H9 (cell line): Measurements from ENCODE around the gene MRPL45. TPM values are rescaled to one million over a fixed set of nuclear protein-coding genes. Genes with fewer than 3 reads are reported as not detected.

Experiments used
- DNase-seq: peaks from one replicate; pipeline ENCODE4 v3.0.0-alpha.2; 2017
- H2AFZ ChIP-seq: one replicate; pipeline ENCODE4 v1.6.1; 2013; ENCODE audit warnings: mild to moderate bottlenecking, low read length, control low read depth, moderate library complexity
- H2AK5ac ChIP-seq: 2 replicates; pipeline ENCODE4 v1.6.1; 2013; ENCODE audit warnings: low read length, control low read depth, mixed read lengths; ENCODE audit not compliant: insufficient read length
- H2BK120ac ChIP-seq: one replicate; pipeline ENCODE4 v1.6.1; 2013; ENCODE audit warnings: low read depth, mild to moderate bottlenecking, low read length, control low read depth, inconsistent platforms; ENCODE audit not compliant: poor library complexity, severe bottlenecking
- H2BK12ac ChIP-seq: 2 replicates; pipeline ENCODE4 v1.6.1; 2013; ENCODE audit warnings: low read length, control low read depth, mixed read lengths, low read depth; ENCODE audit not compliant: insufficient read length
- H2BK15ac ChIP-seq: 2 replicates; pipeline ENCODE4 v1.6.1; 2013; ENCODE audit warnings: low read depth, low read length, control low read depth
- H2BK20ac ChIP-seq: one replicate; pipeline ENCODE4 v1.6.1; 2013; ENCODE audit warnings: low read depth, mild to moderate bottlenecking, low read length, control low read depth, inconsistent platforms; ENCODE audit not compliant: poor library complexity, severe bottlenecking
- H2BK5ac ChIP-seq: 2 replicates; pipeline ENCODE4 v1.6.1; 2013; ENCODE audit warnings: low read length, control low read depth, mixed read lengths; ENCODE audit not compliant: insufficient read length
- H3K14ac ChIP-seq: 2 replicates; pipeline ENCODE4 v1.6.1; 2013; ENCODE audit warnings: low read length, control low read depth; ENCODE audit not compliant: insufficient read depth
- H3K18ac ChIP-seq: 2 replicates; pipeline ENCODE4 v1.6.1; 2013; ENCODE audit warnings: low read depth, mild to moderate bottlenecking, mixed read lengths, low read length, control low read depth; ENCODE audit not compliant: insufficient read length
- H3K23ac ChIP-seq: 2 replicates; pipeline ENCODE4 v1.6.1; 2013; ENCODE audit warnings: low read length, control low read depth, mixed read lengths, low read depth; ENCODE audit not compliant: insufficient read length
- H3K23me2 ChIP-seq: 2 replicates; pipeline ENCODE4 v1.6.1; 2013; ENCODE audit warnings: low read depth, mild to moderate bottlenecking, mixed read lengths, low read length, control low read depth; ENCODE audit not compliant: insufficient read length, poor library complexity, severe bottlenecking
- H3K27ac ChIP-seq: 2 replicates; pipeline ENCODE4 v1.5.1; 2013; ENCODE audit warnings: low read length, control low read depth, mixed read lengths, low read depth; ENCODE audit not compliant: insufficient read length
- H3K27me3 ChIP-seq: 2 replicates; pipeline ENCODE4 v1.6.1; 2013; ENCODE audit warnings: low read length, control low read depth, inconsistent platforms; ENCODE audit not compliant: insufficient read depth
- H3K4ac ChIP-seq: 2 replicates; pipeline ENCODE4 v1.6.1; 2013; ENCODE audit warnings: low read depth, mild to moderate bottlenecking, control low read depth, inconsistent platforms, low read length, moderate library complexity
- H3K4me1 ChIP-seq: 2 replicates; pipeline ENCODE4 v1.6.1; 2013; ENCODE audit warnings: low read length, control low read depth, inconsistent platforms; ENCODE audit not compliant: insufficient read depth
- H3K4me2 ChIP-seq: 2 replicates; pipeline ENCODE4 v1.6.1; 2013; ENCODE audit warnings: low read length, control low read depth, mixed read lengths; ENCODE audit not compliant: insufficient read length, insufficient read depth
- H3K56ac ChIP-seq: 2 replicates; pipeline ENCODE4 v1.6.1; 2013; ENCODE audit warnings: low read depth, mild to moderate bottlenecking, mixed read lengths, low read length, control low read depth; ENCODE audit not compliant: insufficient read length
- H3K79me1 ChIP-seq: 2 replicates; pipeline ENCODE4 v1.6.1; 2013; ENCODE audit warnings: low read depth, mild to moderate bottlenecking, moderate library complexity, low read length, control low read depth, inconsistent platforms; ENCODE audit not compliant: insufficient read depth, poor library complexity, severe bottlenecking
- H3K79me2 ChIP-seq: 2 replicates; pipeline ENCODE4 v1.6.1; 2013; ENCODE audit warnings: low read length, control low read depth, inconsistent platforms; ENCODE audit not compliant: insufficient read depth
- H3K9ac ChIP-seq: 2 replicates; pipeline ENCODE4 v1.6.1; 2013; ENCODE audit warnings: low read length, control low read depth, mixed read lengths; ENCODE audit not compliant: insufficient read length; ENCODE audit errors: extremely low read depth
- H3K9me3 ChIP-seq: one replicate; pipeline ENCODE4 v1.6.1; 2013; ENCODE audit warnings: low read depth, low read length, inconsistent platforms; ENCODE audit not compliant: control insufficient read depth
- H3T11ph ChIP-seq: one replicate; pipeline ENCODE4 v1.6.1; 2013; ENCODE audit warnings: mild to moderate bottlenecking, low read length, control low read depth, inconsistent platforms
- H4K20me1 ChIP-seq: one replicate; pipeline ENCODE4 v1.6.1; 2013; ENCODE audit not compliant: control insufficient read depth, insufficient read length, insufficient read depth
- H4K5ac ChIP-seq: 2 replicates; pipeline ENCODE4 v1.6.1; 2013; ENCODE audit warnings: low read depth, mild to moderate bottlenecking, mixed read lengths, low read length, control low read depth; ENCODE audit not compliant: insufficient read length
- H4K8ac ChIP-seq: replicated peaks from 2 replicates; pipeline ENCODE4 v1.6.1; 2013; ENCODE audit warnings: low read length, control low read depth, mixed read lengths, low read depth; ENCODE audit not compliant: insufficient read length
- H4K91ac ChIP-seq: 2 replicates; pipeline ENCODE4 v1.6.1; 2013; ENCODE audit warnings: low read depth, mild to moderate bottlenecking, moderate library complexity, mixed read lengths, low read length, control low read depth; ENCODE audit not compliant: insufficient read length
- H3K27ac Mint-ChIP-seq, 3 experiments: 2 replicates in 2 of 3; 3 replicates in 1 of 3; pipeline ENCODE4 v1.8.0; 2020 to 2021; ENCODE audit warnings: mixed read lengths in 3 of 3, mild to moderate bottlenecking in 1 of 3, moderate library complexity in 1 of 3
- H3K27me3 Mint-ChIP-seq: 2 replicates; pipeline ENCODE4 v1.8.0; 2021; ENCODE audit warnings: low read depth, mild to moderate bottlenecking, moderate library complexity, mixed read lengths
- H3K36me3 Mint-ChIP-seq, 3 experiments: 2 replicates in 2 of 3; 3 replicates in 1 of 3; pipeline ENCODE4 v1.8.0; 2020 to 2021; ENCODE audit warnings: low read depth in 3 of 3, mixed read lengths in 3 of 3; ENCODE audit not compliant: insufficient read depth in 1 of 3
- H3K4me1 Mint-ChIP-seq, 2 experiments: 2 replicates each; pipeline ENCODE4 v1.8.0; 2020; ENCODE audit warnings: mixed read lengths in 2 of 2
- H3K4me3 Mint-ChIP-seq, 2 experiments: 2 replicates in 1 of 2; 3 replicates in 1 of 2; pipeline ENCODE4 v1.8.0; 2020 to 2021; ENCODE audit warnings: mild to moderate bottlenecking in 2 of 2, mixed read lengths in 2 of 2, moderate library complexity in 1 of 2
- H3K9me3 Mint-ChIP-seq, 2 experiments: 2 replicates in 1 of 2; 3 replicates in 1 of 2; pipeline ENCODE4 v1.8.0; 2020; ENCODE audit warnings: mild to moderate bottlenecking in 2 of 2, mixed read lengths in 2 of 2, moderate library complexity in 1 of 2
- WGBS: extraction: QIAGEN DNeasy Blood & Tissue Kit; methylation state at CpG from one replicate; pipeline ENCODE4 v1.1.7; 2013; ENCODE audit warnings: missing lambda C conversion rate, low lambda C conversion rate, mixed read lengths; ENCODE audit not compliant: insufficient read length; ENCODE audit errors: extremely low coverage; 5-methylcytosine and 5-hydroxymethylcytosine counted together
- total RNA-seq: library from RNA; stranded (reverse); gene quantifications from 2 replicates; pipeline ENCODE4 v1.2.1, GENCODE V29; 2021
- TF ChIP-seq, protein P1 (sequence below): fragments of 200-600 bp; sonication (generic); conservative IDR thresholded peaks from 3 replicates; pipeline ENCODE4 v1.8.0; 2021; ENCODE audit warnings: antibody characterized with exemption, mild to moderate bottlenecking

The MRPL45 gene
- total RNA-seq, 1 experiment from 2014 or later = 59.9 TPM

DNA sequence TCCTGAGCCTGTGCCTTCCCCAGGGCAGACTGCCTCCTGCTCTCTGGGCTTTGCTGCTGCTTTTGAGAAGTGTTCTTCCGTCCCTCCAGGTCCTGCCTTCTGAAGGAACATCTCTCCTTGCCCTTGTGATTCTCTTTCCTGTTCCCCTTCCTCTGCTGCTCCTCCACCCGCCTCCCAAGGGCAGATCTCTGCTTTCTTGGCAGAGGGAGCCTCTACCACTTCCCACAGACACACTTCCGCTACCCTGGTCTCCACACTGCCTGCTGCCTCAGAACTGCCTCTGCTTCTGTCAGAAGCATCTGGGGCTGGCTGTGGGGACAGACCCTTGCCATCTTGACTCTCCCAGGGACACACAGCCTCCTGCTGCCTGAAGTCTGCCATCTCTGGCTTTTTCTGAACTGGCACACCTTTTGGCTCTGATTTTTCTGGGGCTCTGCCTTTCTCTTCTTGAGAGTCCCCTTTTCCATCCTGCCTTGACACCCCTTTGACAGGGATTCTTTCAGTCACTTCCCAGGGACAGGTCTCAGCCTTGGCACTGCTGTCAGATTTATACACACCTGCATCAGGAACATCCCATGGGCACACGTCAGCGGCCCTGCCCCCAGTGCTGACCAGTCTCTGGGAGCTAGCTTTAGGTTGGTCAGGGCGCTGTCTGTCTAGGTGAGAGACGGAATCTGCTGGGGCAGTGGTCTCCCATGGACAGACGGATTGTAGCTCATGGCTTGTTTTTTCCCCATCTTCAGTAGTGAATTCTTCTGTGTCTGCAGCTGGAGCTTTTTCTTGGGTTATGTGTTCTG is 30.2 kb downstream of the MRPL45 start:
- Histone ChIP-seq H2BK20ac (no peak overlapping the region), H3K9ac (no peak overlapping the region), H3K56ac (no peak overlapping the region), H3K9me3 (no peaks in the 10 kb centered on the region), H2AK5ac (no peak overlapping the region), H3K79me2 (no peaks in the 10 kb centered on the region), H3K79me1 (no peaks in the 10 kb centered on the region), H3K27me3 (no peaks in the 10 kb centered on the region), H3T11ph (no peak overlapping the region), H4K8ac (no peak overlapping the region), H3K14ac (no peak overlapping the region; the same call in 1 of the 2 replicates), H3K23ac (no peak overlapping the region), H4K5ac (no peak overlapping the region), H3K18ac (peak overlapping the region; percentile 13), H2AFZ (no peak overlapping the region), H3K4me2 (no peak overlapping the region), H2BK120ac (no peak overlapping the region), H2BK5ac (no peak overlapping the region), H3K4ac (no peak overlapping the region), H4K91ac (no peak overlapping the region), H3K27ac (no peak overlapping the region), H4K20me1 (no peaks in the 10 kb centered on the region), H3K23me2 (no peaks in the 10 kb centered on the region), H3K4me1 (peaks cover 3% of the 10 kb centered on the region; the same call in 1 of the 2 replicates), H2BK15ac (no peak overlapping the region), H2BK12ac (no peak overlapping the region)
- DNase-seq = peak; percentile 30
- Mint-ChIP-seq H3K4me1 (peaks cover 30 to 35% of the 10 kb centered on the region in 2 experiments), H3K27me3 (no peaks in the 10 kb centered on the region; the same call in 1 of the 2 replicates), H3K27ac (peak overlapping the region; percentile 4 to 59 (median 30); a peak in 6 of 7 replicates), H3K4me3 (no peak overlapping the region), H3K36me3 (peaks cover 7 to 19% (median 12%) of the 10 kb centered on the region in 3 experiments; a peak in 6 of 7 replicates), H3K9me3 (no peaks in the 10 kb centered on the region)
- TF ChIP-seq, protein P1, sequence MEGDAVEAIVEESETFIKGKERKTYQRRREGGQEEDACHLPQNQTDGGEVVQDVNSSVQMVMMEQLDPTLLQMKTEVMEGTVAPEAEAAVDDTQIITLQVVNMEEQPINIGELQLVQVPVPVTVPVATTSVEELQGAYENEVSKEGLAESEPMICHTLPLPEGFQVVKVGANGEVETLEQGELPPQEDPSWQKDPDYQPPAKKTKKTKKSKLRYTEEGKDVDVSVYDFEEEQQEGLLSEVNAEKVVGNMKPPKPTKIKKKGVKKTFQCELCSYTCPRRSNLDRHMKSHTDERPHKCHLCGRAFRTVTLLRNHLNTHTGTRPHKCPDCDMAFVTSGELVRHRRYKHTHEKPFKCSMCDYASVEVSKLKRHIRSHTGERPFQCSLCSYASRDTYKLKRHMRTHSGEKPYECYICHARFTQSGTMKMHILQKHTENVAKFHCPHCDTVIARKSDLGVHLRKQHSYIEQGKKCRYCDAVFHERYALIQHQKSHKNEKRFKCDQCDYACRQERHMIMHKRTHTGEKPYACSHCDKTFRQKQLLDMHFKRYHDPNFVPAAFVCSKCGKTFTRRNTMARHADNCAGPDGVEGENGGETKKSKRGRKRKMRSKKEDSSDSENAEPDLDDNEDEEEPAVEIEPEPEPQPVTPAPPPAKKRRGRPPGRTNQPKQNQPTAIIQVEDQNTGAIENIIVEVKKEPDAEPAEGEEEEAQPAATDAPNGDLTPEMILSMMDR = no peak
- no CpG with 5 or more reads among the region's 8 CpGs for WGBS
